Measurements from ENCODE around the gene FAM149B1. TPM values are rescaled to one million over a fixed set of nuclear protein-coding genes. Genes with fewer than 3 reads are reported as not detected.

FAM149B1 gene
- total RNA-seq, 4 donors from 2014 or later, result 11.0 to 37.4 (median 19.0) TPM

GRCh38 chr10:73219384-73219783 is 51.5 kb downstream of the FAM149B1 start:
- H3K36me3 ChIP-seq, result no peaks in the 10 kb centered on the region
- intact Hi-C loops (cut with DNase I; ENCODE audit: low total_unique reads), result no loop called here
- H3K27me3 ChIP-seq, result no peaks in the 10 kb centered on the region
- no peaks in the 10 kb centered on the region for H3K9me3 ChIP-seq
- H3K4me3 ChIP-seq, result no peak overlapping the region
- no peaks in the 10 kb centered on the region for H3K4me1 ChIP-seq
- no peak for TF ChIP-seq CTCF (IDR thresholded peaks at IDR 0.05)
- TF ChIP-seq POLR2A (IDR thresholded peaks at IDR 0.05), result no peak
- no peak overlapping the region for H3K27ac ChIP-seq
- no peak for DNase-seq

- H3K9me3 ChIP-seq, result no peaks in the 10 kb centered on the region
- H3K36me3 ChIP-seq, result no peaks in the 10 kb centered on the region
- no peaks in the 10 kb centered on the region for H3K27me3 ChIP-seq
- DNase-seq, result no peak
- H3K27ac ChIP-seq, result no peak overlapping the region
- TF ChIP-seq POLR2A (IDR thresholded peaks at IDR 0.05) (no peak), CTCF (IDR thresholded peaks at IDR 0.05) (no peak)
- intact Hi-C loops (cut with DNase I; ENCODE audit: low total_unique reads), result no loop called here
- H3K4me1 ChIP-seq, result no peaks in the 10 kb centered on the region
- H3K4me3 ChIP-seq, result no peak overlapping the region
These were observed 53.1 kb downstream of the FAM149B1 start for GRCh38 chr10:73220989-73221388.

GRCh38 chr10:73225518-73225917 is 57.6 kb downstream of the FAM149B1 start:
- H3K36me3 ChIP-seq, result no peaks in the 10 kb centered on the region

GRCh38 chr10:73226663-73227062 is 58.7 kb downstream of the FAM149B1 start:
- intact Hi-C loops (cut with DNase I; ENCODE audit: low total_unique reads), result no loop called here
- H3K36me3 ChIP-seq, result no peaks in the 10 kb centered on the region
- TF ChIP-seq CTCF (IDR thresholded peaks at IDR 0.05) (no peak), POLR2A (IDR thresholded peaks at IDR 0.05) (no peak)

More at GRCh38 chr10:73225518-73225917, 57.6 kb downstream of the FAM149B1 start:
- DNase-seq, result no peak
- TF ChIP-seq CTCF (IDR thresholded peaks at IDR 0.05) (no peak), POLR2A (IDR thresholded peaks at IDR 0.05) (no peak)
- Histone ChIP-seq H3K4me1 (no peaks in the 10 kb centered on the region), H3K9me3 (no peaks in the 10 kb centered on the region), H3K4me3 (no peak overlapping the region), H3K27me3 (no peaks in the 10 kb centered on the region), H3K27ac (no peak overlapping the region)
- intact Hi-C loops (cut with DNase I; ENCODE audit: low total_unique reads), result no loop called here

GRCh38 chr10:73228247-73228646 is 60.3 kb downstream of the FAM149B1 start:
- Histone ChIP-seq H3K4me3 (no peak overlapping the region), H3K36me3 (no peaks in the 10 kb centered on the region), H3K9me3 (no peaks in the 10 kb centered on the region), H3K27ac (no peak overlapping the region), H3K4me1 (no peaks in the 10 kb centered on the region), H3K27me3 (no peaks in the 10 kb centered on the region)
- DNase-seq, result no peak
- intact Hi-C loops (cut with DNase I; ENCODE audit: low total_unique reads), result no loop called here
- TF ChIP-seq CTCF (IDR thresholded peaks at IDR 0.05) (no peak), POLR2A (IDR thresholded peaks at IDR 0.05) (no peak)

More at GRCh38 chr10:73226663-73227062, 58.7 kb downstream of the FAM149B1 start:
- no peak for DNase-seq
- no peak overlapping the region for H3K4me3 ChIP-seq
- H3K9me3 ChIP-seq, result no peaks in the 10 kb centered on the region
- H3K27me3 ChIP-seq, result no peaks in the 10 kb centered on the region
- H3K4me1 ChIP-seq, result no peaks in the 10 kb centered on the region
- H3K27ac ChIP-seq, result no peak overlapping the region

All from uterus (tissue), 4 donors.